Measurements from ENCODE around the gene SYDE2.

DNA sequence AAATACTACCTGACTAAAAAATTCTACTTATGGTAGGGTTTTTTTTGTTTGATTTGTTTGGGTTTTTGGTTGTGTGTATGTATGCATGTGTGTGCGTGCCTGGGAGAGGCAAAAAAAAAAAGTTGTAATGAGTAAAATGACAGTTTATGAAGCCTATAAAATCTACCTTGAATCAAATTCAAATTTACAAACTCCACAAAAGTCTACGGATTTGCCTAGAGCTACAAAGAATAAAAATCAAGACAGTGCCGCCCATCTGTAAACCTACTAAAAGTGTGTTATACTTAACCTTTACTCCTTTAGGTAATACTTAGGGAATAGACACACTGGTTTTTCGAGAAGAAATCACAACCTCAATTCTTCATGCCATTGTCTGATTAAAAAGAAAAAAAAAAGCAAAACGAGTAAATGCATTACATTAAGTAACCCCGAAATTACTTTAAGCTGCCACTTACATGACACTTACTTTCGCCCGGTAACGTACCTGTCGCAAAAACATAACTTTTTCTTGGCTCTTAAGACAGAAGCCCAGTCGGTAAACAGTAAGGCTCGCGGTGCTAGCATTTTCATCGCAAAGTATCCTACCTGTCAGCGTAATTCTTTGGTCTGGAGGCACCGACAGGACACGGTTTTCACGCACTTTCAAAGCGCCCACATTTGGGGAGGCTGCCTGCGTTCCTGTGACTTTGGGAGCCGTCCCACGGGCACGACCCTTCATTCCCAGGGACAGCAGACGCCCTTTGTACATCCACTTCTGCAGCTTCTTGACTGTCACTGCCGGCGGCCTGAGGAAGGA, 951 bp downstream of the SYDE2 start:
- TF ChIP-seq, protein P1, sequence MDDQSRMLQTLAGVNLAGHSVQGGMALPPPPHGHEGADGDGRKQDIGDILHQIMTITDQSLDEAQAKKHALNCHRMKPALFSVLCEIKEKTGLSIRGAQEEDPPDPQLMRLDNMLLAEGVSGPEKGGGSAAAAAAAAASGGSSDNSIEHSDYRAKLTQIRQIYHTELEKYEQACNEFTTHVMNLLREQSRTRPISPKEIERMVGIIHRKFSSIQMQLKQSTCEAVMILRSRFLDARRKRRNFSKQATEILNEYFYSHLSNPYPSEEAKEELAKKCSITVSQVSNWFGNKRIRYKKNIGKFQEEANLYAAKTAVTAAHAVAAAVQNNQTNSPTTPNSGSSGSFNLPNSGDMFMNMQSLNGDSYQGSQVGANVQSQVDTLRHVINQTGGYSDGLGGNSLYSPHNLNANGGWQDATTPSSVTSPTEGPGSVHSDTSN (IDR thresholded peaks at IDR 0.05): no peak
- TF ChIP-seq GABPA (IDR thresholded peaks at IDR 0.05; ENCODE audit: low read depth) (no peak), TAF1 (IDR thresholded peaks at IDR 0.05; ENCODE audit: borderline replicate concordance, low read depth, low read length) (no peak), ELF1 (IDR thresholded peaks at IDR 0.05) (no peak)
- TF ChIP-seq, protein P2, sequence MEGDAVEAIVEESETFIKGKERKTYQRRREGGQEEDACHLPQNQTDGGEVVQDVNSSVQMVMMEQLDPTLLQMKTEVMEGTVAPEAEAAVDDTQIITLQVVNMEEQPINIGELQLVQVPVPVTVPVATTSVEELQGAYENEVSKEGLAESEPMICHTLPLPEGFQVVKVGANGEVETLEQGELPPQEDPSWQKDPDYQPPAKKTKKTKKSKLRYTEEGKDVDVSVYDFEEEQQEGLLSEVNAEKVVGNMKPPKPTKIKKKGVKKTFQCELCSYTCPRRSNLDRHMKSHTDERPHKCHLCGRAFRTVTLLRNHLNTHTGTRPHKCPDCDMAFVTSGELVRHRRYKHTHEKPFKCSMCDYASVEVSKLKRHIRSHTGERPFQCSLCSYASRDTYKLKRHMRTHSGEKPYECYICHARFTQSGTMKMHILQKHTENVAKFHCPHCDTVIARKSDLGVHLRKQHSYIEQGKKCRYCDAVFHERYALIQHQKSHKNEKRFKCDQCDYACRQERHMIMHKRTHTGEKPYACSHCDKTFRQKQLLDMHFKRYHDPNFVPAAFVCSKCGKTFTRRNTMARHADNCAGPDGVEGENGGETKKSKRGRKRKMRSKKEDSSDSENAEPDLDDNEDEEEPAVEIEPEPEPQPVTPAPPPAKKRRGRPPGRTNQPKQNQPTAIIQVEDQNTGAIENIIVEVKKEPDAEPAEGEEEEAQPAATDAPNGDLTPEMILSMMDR (IDR thresholded peaks at IDR 0.05): no peak
- TF ChIP-seq, protein P3, sequence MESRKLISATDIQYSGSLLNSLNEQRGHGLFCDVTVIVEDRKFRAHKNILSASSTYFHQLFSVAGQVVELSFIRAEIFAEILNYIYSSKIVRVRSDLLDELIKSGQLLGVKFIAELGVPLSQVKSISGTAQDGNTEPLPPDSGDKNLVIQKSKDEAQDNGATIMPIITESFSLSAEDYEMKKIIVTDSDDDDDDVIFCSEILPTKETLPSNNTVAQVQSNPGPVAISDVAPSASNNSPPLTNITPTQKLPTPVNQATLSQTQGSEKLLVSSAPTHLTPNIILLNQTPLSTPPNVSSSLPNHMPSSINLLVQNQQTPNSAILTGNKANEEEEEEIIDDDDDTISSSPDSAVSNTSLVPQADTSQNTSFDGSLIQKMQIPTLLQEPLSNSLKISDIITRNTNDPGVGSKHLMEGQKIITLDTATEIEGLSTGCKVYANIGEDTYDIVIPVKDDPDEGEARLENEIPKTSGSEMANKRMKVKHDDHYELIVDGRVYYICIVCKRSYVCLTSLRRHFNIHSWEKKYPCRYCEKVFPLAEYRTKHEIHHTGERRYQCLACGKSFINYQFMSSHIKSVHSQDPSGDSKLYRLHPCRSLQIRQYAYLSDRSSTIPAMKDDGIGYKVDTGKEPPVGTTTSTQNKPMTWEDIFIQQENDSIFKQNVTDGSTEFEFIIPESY (IDR thresholded peaks at IDR 0.05; ENCODE audit: borderline replicate concordance, low read depth): no peak
